Inflammatory macrophage treated with lipopolysaccharide for 4 hours (primary cell): ENCODE data around the gene NFIX.

Experiments used
- DNase-seq: peaks from one replicate; pipeline ENCODE4 v3.0.0-alpha.2; 2020

Gene NFIX

GRCh38 chr19:13023656-13024055 is 28.4 kb downstream of the NFIX start:
- DNase-seq = no peak

GRCh38 chr19:13024126-13024950 is 29.1 kb downstream of the NFIX start:
- DNase-seq = no peak

- no peak for DNase-seq
These were observed 29.8 kb downstream of the NFIX start for GRCh38 chr19:13024951-13025697.

- DNase-seq = no peak
These were observed 30.7 kb downstream of the NFIX start for GRCh38 chr19:13025819-13026456.

- no peak for DNase-seq
These were observed 31.4 kb downstream of the NFIX start for GRCh38 chr19:13026462-13027370.

- DNase-seq = no peak
These were observed 32.3 kb downstream of the NFIX start for GRCh38 chr19:13027557-13027956.

GRCh38 chr19:13028027-13028426 is 32.8 kb downstream of the NFIX start:
- DNase-seq = no peak

- no peak for DNase-seq
These were observed 34.1 kb downstream of the NFIX start for GRCh38 chr19:13029301-13029880.

GRCh38 chr19:13029893-13030292 is 34.6 kb downstream of the NFIX start:
- DNase-seq = peak; percentile 13

- no peak for DNase-seq
These were observed 36.8 kb downstream of the NFIX start for GRCh38 chr19:13031917-13032623.

GRCh38 chr19:13032837-13033236 is 37.6 kb downstream of the NFIX start:
- DNase-seq = no peak

- DNase-seq = no peak
These were observed 38.0 kb downstream of the NFIX start for GRCh38 chr19:13033244-13033643.

GRCh38 chr19:13033819-13034611 is 38.7 kb downstream of the NFIX start:
- DNase-seq = peak; percentile 49

GRCh38 chr19:13034636-13035035 is 39.4 kb downstream of the NFIX start:
- DNase-seq = no peak

GRCh38 chr19:13035820-13036365 is 40.6 kb downstream of the NFIX start:
- DNase-seq = no peak

- DNase-seq = no peak
These were observed 41.2 kb downstream of the NFIX start for GRCh38 chr19:13036366-13036976.

- peak; percentile 15 for DNase-seq
These were observed 41.9 kb downstream of the NFIX start for GRCh38 chr19:13037161-13037560.

- no peak for DNase-seq
These were observed 42.5 kb downstream of the NFIX start for GRCh38 chr19:13037731-13038130.

GRCh38 chr19:13038306-13039210 is 43.3 kb downstream of the NFIX start:
- no peak for DNase-seq
